GM12878 (cell line): Measurements from ENCODE around the gene CETN1. TPM values are rescaled to one million over a fixed set of nuclear protein-coding genes. Genes with fewer than 3 reads are reported as not detected.

ENCODE experiments used
- ATAC-seq: fragments of 200-7000 bp; cut with Tn5 transposase; 3 replicates; pipeline ENCODE4 v1.9.1; 2020; ENCODE audit warnings: mild to moderate bottlenecking, moderate library complexity
- BruUV-seq: library from RNA; stranded (reverse); fragments of 400-500 nt; replicated peaks from 2 replicates; lab custom pipeline; 2021; lab: Mats Ljungman, UMichigan
- CTCF ChIA-PET: fragments of 300-600 bp; sonication (Branson Sonifier 250); formaldehyde crosslinking; extraction: SDS; loops from one replicate; lab custom pipeline; 2021; ENCODE audit warnings: inconsistent platforms; lab: Yijun Ruan, JAX
- POLR2A ChIA-PET: fragments of 350-600 bp; formaldehyde crosslinking; extraction: SDS; loops from one replicate; lab custom pipeline; 2021; ENCODE audit warnings: inconsistent platforms; lab: Charles Lee
- RAD21 ChIA-PET: fragments of 300-600 bp; sonication (Branson Sonifier 250); formaldehyde crosslinking; loops from one replicate; lab custom pipeline; 2023; ENCODE audit warnings: antibody characterized with exemption; ENCODE audit not compliant: unreplicated experiment; lab: Charles Lee
- SMC1A ChIA-PET: fragments of 300-600 bp; sonication (Branson Sonifier 250); formaldehyde crosslinking; loops from one replicate; lab custom pipeline; 2023; ENCODE audit not compliant: unreplicated experiment, uncharacterized antibody; lab: Charles Lee
- DNase-seq: peaks from one replicate; pipeline ENCODE4 v3.0.0-alpha.2; 2011; ENCODE audit warnings: low read depth, low spot score
- FAIRE-seq: peaks from 3 replicates; lab custom pipeline; 2011; peaks lifted over from hg19 to GRCh38; lab: Jason Lieb, UNC
- H2AFZ ChIP-seq: 2 replicates; pipeline ENCODE4 v1.6.0; 2011; ENCODE audit warnings: low read depth, low read length, control low read depth; ENCODE audit not compliant: control insufficient read depth
- H3K27ac ChIP-seq: 2 replicates; pipeline ENCODE4 v1.5.1; 2011; ENCODE audit warnings: control low read depth; ENCODE audit not compliant: control insufficient read depth, insufficient read depth
- H3K27me3 ChIP-seq, 2 experiments: replicated peaks in 1 of 2; 2 replicates each; pipeline versions ENCODE4 v1.6.0 to v1.6.1; 2011; ENCODE audit warnings: low read length in 1 of 2; ENCODE audit not compliant: control insufficient read depth in 2 of 2, insufficient read depth in 2 of 2
- H3K36me3 ChIP-seq, 2 experiments: 2 replicates each; pipeline ENCODE4 v1.5.1; 2011; ENCODE audit warnings: low read length in 1 of 2; ENCODE audit not compliant: control insufficient read depth in 2 of 2, insufficient read depth in 2 of 2
- H3K4me1 ChIP-seq: 2 replicates; pipeline ENCODE4 v1.6.1; 2011; ENCODE audit warnings: mild to moderate bottlenecking, low read length, moderate library complexity, mixed read lengths; ENCODE audit not compliant: control insufficient read depth, insufficient read depth
- H3K4me2 ChIP-seq: 2 replicates; pipeline ENCODE4 v1.6.0; 2011; ENCODE audit warnings: control low read depth; ENCODE audit not compliant: control insufficient read depth, insufficient read depth
- H3K4me3 ChIP-seq: fragments of 200-600 bp; sonication (generic); 2 replicates; pipeline ENCODE4 v1.5.1; 2016
- H3K79me2 ChIP-seq: 2 replicates; pipeline ENCODE4 v1.6.0; 2011; ENCODE audit warnings: low read length; ENCODE audit not compliant: control insufficient read depth, insufficient read depth
- H3K9ac ChIP-seq: 2 replicates; pipeline ENCODE4 v1.8.0; 2011; ENCODE audit warnings: low read length, control low read depth, mixed read lengths; ENCODE audit not compliant: control insufficient read depth, insufficient read depth
- H3K9me3 ChIP-seq: replicated peaks from 3 replicates; pipeline ENCODE4 v1.5.1; 2011; ENCODE audit warnings: mild to moderate bottlenecking, low read length; ENCODE audit not compliant: control insufficient read depth, insufficient read depth
- H4K20me1 ChIP-seq: 2 replicates; pipeline ENCODE4 v1.6.0; 2011; ENCODE audit not compliant: control insufficient read depth, insufficient read depth
- KLF5 ChIP-seq: fragments of 450-650 bp; IDR thresholded peaks from 2 replicates; pipeline ENCODE4 v1.6.1; 2014; ENCODE audit warnings: mild to moderate bottlenecking; ENCODE audit not compliant: partially characterized antibody
- MEF2B ChIP-seq: fragments of 450-650 bp; IDR thresholded peaks from 2 replicates; pipeline ENCODE4 v1.6.1; 2018; ENCODE audit warnings: mild to moderate bottlenecking, moderate library complexity; ENCODE audit not compliant: partially characterized antibody, poor library complexity, severe bottlenecking
- MLLT1 ChIP-seq: fragments of 450-650 bp; IDR thresholded peaks from 2 replicates; pipeline ENCODE4 v1.6.1; 2016; ENCODE audit warnings: mild to moderate bottlenecking
- STAT1 ChIP-seq: fragments of 450-650 bp; conservative IDR thresholded peaks from 2 replicates; pipeline ENCODE4 v1.6.1; 2014; ENCODE audit warnings: antibody characterized with exemption, mild to moderate bottlenecking
- TARDBP ChIP-seq: IDR thresholded peaks from 2 replicates; pipeline ENCODE4 v1.6.1; 2016; ENCODE audit warnings: borderline replicate concordance
- WGBS: methylation state at CpG from one replicate; pipeline ENCODE4 v1.1.6; 2016; ENCODE audit warnings: low lambda C conversion rate; ENCODE audit not compliant: insufficient replicate concordance, insufficient coverage; ENCODE audit errors: missing lambda C conversion rate; 5-methylcytosine and 5-hydroxymethylcytosine counted together
- in situ Hi-C: fragments of 300-500 bp; cut with MboI; formaldehyde crosslinking; loops from 9 replicates; pipeline ENCODE4 v1.14.3; 2018; ENCODE audit warnings: mixed read lengths
- intact Hi-C: fragments of 100-400 bp; cut with micrococcal nuclease; formaldehyde crosslinking; loops from one replicate; pipeline ENCODE4 v1.14.2; 2022; ENCODE audit not compliant: unreplicated experiment
- polyA plus RNA-seq, 11 experiments: library from polyadenylated mRNA; depleted of rRNA in 4 of 11; unstranded in 6 of 11; stranded (reverse) in 5 of 11; fragments of >200 nt; fragmentation: Nextera tagmentation in 4 of 11; fragmentation: Illumina TruSeq in 1 of 11; extraction: Ambion mirVana in 4 of 11; extraction: Trizol in 1 of 11; gene quantifications; 1 replicate in 1 of 11; 2 replicates in 10 of 11; pipeline versions ENCODE4 v1.2.1 to v1.2.3, GENCODE V29; 2011 to 2016; ENCODE audit warnings: inconsistent platforms in 2 of 11, missing spikeins in 2 of 11, low read depth in 1 of 11
- total RNA-seq, 4 experiments: library from RNA; depleted of rRNA in 3 of 4; stranded (reverse); fragments of >200 nt in 3 of 4; fragmentation: Illumina TruSeq in 1 of 4; extraction: Trizol in 1 of 4; gene quantifications; 2 replicates each; pipeline versions ENCODE4 v1.2.1 to v1.2.3, GENCODE V29; 2013 to 2021

Gene CETN1
- total and polyA plus RNA-seq, 10 of the 15 experiments (the other 5 are each of a cell fraction or from before 2014, with no cell fraction given), result not detected

DNA sequence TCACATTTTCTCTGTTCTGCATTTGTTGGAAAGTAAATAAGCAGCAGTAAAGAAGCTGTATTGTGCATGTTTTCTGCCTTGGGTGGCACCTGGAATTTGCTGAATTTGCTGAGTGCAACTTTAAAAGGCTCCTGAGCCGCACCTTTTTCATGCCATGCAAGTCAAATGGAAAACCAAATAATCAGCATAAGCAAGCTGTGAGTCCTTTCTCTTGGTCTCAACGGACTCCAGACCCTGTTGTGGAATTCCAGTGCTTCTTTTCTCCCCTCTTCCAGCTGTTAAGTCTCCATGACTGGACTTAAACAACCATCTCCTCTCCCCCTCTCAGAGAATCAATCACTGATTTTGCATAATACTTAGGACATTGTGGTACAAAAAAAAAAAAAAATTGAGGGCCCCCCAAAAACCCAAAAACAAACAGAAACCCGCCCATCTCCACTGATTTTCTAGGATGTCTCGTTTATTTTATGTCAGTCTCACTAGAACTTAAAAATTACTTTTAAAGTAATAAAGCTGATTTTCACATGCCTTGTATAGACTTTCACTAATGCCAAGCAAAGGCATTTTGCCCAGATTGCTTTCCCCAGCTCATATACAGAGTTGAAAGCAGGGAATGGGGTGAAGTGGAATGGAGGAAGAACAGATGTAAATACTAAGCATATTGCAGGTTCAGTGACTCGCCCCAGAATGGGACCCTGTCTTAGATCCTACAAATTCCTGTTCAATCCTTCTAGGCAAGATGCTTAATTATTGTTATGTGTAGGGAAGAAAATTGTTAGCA is 5.1 kb upstream of the CETN1 start:
- Histone ChIP-seq H3K4me3 (no peak overlapping the region), H3K9me3 (no peaks in the 10 kb centered on the region), H3K4me1 (no peaks in the 10 kb centered on the region), H3K27me3 (peaks cover 0 to 2% of the 10 kb centered on the region in 2 experiments; a peak in 2 of 4 replicates), H3K79me2 (no peaks in the 10 kb centered on the region), H4K20me1 (no peaks in the 10 kb centered on the region), H3K4me2 (no peak overlapping the region), H3K36me3 (no peaks in the 10 kb centered on the region), H2AFZ (no peak overlapping the region), H3K9ac (no peak overlapping the region), H3K27ac (no peak overlapping the region)
- no peak for ATAC-seq
- in situ Hi-C loops, result no loop called here
- ChIA-PET CTCF (no interaction called here), RAD21 (no interaction called here), POLR2A (interaction anchor here (0.5 kb wide), 1 partner anchor 80 kb away, joined by 4 read pairs; no protein-coding TSS in a partner anchor), SMC1A (no interaction called here)
- no TSS peak for BruUV-seq
- TF ChIP-seq TARDBP, result no peak
- DNase-seq, result no peak
- 1% methylated on average over 4 of the region's 5 CpGs for WGBS
- no peak for FAIRE-seq
- intact Hi-C loops, result no loop called here

DNA sequence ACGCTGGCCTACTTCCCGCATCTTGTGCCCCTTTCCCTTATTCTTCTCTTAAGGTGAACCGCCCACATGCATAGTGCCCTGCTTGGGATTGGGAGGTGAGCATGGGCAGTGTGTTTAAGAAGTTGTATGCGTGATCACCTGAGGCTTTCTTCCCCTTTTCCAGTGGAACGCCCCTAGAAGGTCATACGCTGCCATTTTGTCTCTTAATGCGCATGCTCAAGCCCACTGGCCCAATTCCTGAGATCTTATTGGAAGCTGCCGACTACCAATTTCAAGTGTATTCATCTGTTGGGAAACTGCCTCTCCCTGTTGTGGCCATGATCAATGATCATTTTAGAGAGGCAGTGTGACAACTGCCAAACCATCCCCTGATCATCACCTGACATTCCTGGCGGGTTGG is 3.3 kb upstream of the CETN1 start:
- Histone ChIP-seq H3K9ac (no peak overlapping the region), H2AFZ (no peak overlapping the region), H3K4me3 (no peak overlapping the region), H4K20me1 (no peaks in the 10 kb centered on the region), H3K4me1 (no peaks in the 10 kb centered on the region), H3K36me3 (no peaks in the 10 kb centered on the region), H3K27me3 (peaks cover 0 to 2% of the 10 kb centered on the region in 2 experiments; a peak in 2 of 4 replicates), H3K9me3 (no peaks in the 10 kb centered on the region), H3K79me2 (no peaks in the 10 kb centered on the region), H3K4me2 (no peak overlapping the region), H3K27ac (no peak overlapping the region)
- ChIA-PET POLR2A (no interaction called here), RAD21 (no interaction called here), CTCF (no interaction called here), SMC1A (no interaction called here)
- FAIRE-seq (no peak), DNase-seq (no peak), ATAC-seq (no peak)
- TF ChIP-seq STAT1 (no peak), MEF2B (no peak), KLF5 (no peak), MLLT1 (no peak)
- in situ Hi-C loops, result no loop called here
- WGBS, result 47% methylated on average over 9 of the region's 9 CpGs
- intact Hi-C loops, result no loop called here
- BruUV-seq, result no TSS peak
